ENCODE measurements around the gene PABPC1L. TPM values are rescaled to one million over a fixed set of nuclear protein-coding genes. Genes with fewer than 3 reads are reported as not detected.

The PABPC1L gene
- polyA plus RNA-seq, 2 of the 4 experiments (the other 2 are of a cell fraction) = 37.1 to 73.1 TPM

- Histone ChIP-seq H3K4me1 (no peaks in the 10 kb centered on the region), H3K4me3 (no peak overlapping the region), H3K4me2 (no peak overlapping the region), H3K27ac (no peak overlapping the region), H3K9me3 (no peaks in the 10 kb centered on the region)
- CTCF ChIA-PET = interaction anchor here (1.5 kb wide), 1 partner anchor 10 kb away, joined by 4 read pairs; no protein-coding TSS in a partner anchor
- FAIRE-seq = no peak
- no peak for ATAC-seq
- POLR2A ChIA-PET = interaction anchor here (1.3 kb wide), 1 partner anchor 10 kb away, joined by 3 read pairs; no protein-coding TSS in a partner anchor
- no peak for DNase-seq (ENCODE audit: low read depth in 1 of 2, low spot score in 1 of 2)
- TF ChIP-seq MAZ (IDR thresholded peaks at IDR 0.05; ENCODE audit: borderline replicate concordance, low read depth, low read length) (no peak), MYC (IDR thresholded peaks at IDR 0.05; ENCODE audit: borderline replicate concordance, low read length) (no peak), RFX5 (IDR thresholded peaks at IDR 0.05) (no peak), JUNB (IDR thresholded peaks at IDR 0.05) (no peak), NFE2L2 (conservative IDR thresholded peaks at IDR 0.05; ENCODE audit: low read length) (no peak), ZNF302 (CRISPR knock-in tag; IDR thresholded peaks at IDR 0.05) (no peak)
- WGBS (ENCODE audit: missing lambda C conversion rate) = 94% methylated on average over 18 of the region's 18 CpGs
Observed at GRCh38 chr20:44930517-44931168, 20.8 kb downstream of the PABPC1L start.

- Histone ChIP-seq H3K27ac (no peak overlapping the region), H3K4me3 (no peak overlapping the region), H3K9me3 (no peaks in the 10 kb centered on the region), H3K4me1 (no peaks in the 10 kb centered on the region), H3K4me2 (no peak overlapping the region)
- no peak for FAIRE-seq
- DNase-seq (ENCODE audit: low read depth in 1 of 2, low spot score in 1 of 2) = no peak
- ChIA-PET CTCF (interaction anchor here (1.1 to 1.3 kb wide), 3 partner anchors 9 to 181 kb away, joined by 3 to 4 read pairs (median 3); no protein-coding TSS in a partner anchor), POLR2A (interaction anchor here (1.3 kb wide), 1 partner anchor 9 kb away, joined by 3 read pairs; no protein-coding TSS in a partner anchor)
- no peak for ATAC-seq
- TF ChIP-seq TP53 (CRISPR knock-in tag; IDR thresholded peaks at IDR 0.05) = no peak
- TF ChIP-seq CBX2 (IDR thresholded peaks at IDR 0.05; ENCODE audit: borderline replicate concordance, low read depth) = no peak
- 75% methylated on average over 3 of the region's 3 CpGs for WGBS (ENCODE audit: missing lambda C conversion rate)
Observed at GRCh38 chr20:44931911-44932310, 22.1 kb downstream of the PABPC1L start.

- no peaks in the 10 kb centered on the region for H3K4me1 ChIP-seq
- DNase-seq (ENCODE audit: low read depth in 1 of 2, low spot score in 1 of 2) (no peak), ATAC-seq (no peak), FAIRE-seq (no peak)
- ChIA-PET CTCF (interaction anchor here (0.6 to 1.3 kb wide), 5 partner anchors 9 to 323 kb away, joined by 3 to 4 read pairs (median 3); no protein-coding TSS in a partner anchor), POLR2A (no interaction called here)
- no peak for TF ChIP-seq RNF2 (IDR thresholded peaks at IDR 0.05; ENCODE audit: borderline replicate concordance, low read depth)
- no peak for TF ChIP-seq E2F6 (IDR thresholded peaks at IDR 0.05; ENCODE audit: borderline replicate concordance, low read depth)
- TF ChIP-seq ZNF302 (CRISPR knock-in tag; IDR thresholded peaks at IDR 0.05) = no peak
- no peak for TF ChIP-seq HMGXB4 (CRISPR knock-in tag; IDR thresholded peaks at IDR 0.05; ENCODE audit: borderline replicate concordance)
- TF ChIP-seq RARB (CRISPR knock-in tag; IDR thresholded peaks at IDR 0.05) = no peak
- no peak for TF ChIP-seq REST (IDR thresholded peaks at IDR 0.05)
- no peak for TF ChIP-seq MYC (IDR thresholded peaks at IDR 0.05; ENCODE audit: borderline replicate concordance, low read length)
- no peak for TF ChIP-seq USF2 (IDR thresholded peaks at IDR 0.05)
- TF ChIP-seq CBX8 (IDR thresholded peaks at IDR 0.05) = no peak
- no peak for TF ChIP-seq GATA3 (IDR thresholded peaks at IDR 0.05; ENCODE audit: borderline replicate concordance)
- no peak for TF ChIP-seq ZC3H11A (IDR thresholded peaks at IDR 0.05)
- TF ChIP-seq FOXS1 (CRISPR knock-in tag; IDR thresholded peaks at IDR 0.05) = no peak
- TF ChIP-seq CHD4 (IDR thresholded peaks at IDR 0.05; ENCODE audit: borderline replicate concordance) = no peak
- no peak for TF ChIP-seq PHF8 (IDR thresholded peaks at IDR 0.05; ENCODE audit: borderline replicate concordance, low read depth)
- H3K4me2 ChIP-seq = no peak overlapping the region
- 98% methylated on average over 3 of the region's 8 CpGs for WGBS (ENCODE audit: missing lambda C conversion rate)
- no peak overlapping the region for H3K4me3 ChIP-seq
- H3K27ac ChIP-seq = no peak overlapping the region
- no peaks in the 10 kb centered on the region for H3K9me3 ChIP-seq
Observed at GRCh38 chr20:44932916-44933315, 23.1 kb downstream of the PABPC1L start.

Measured in A549 (cell line).